Colonic mucosa (tissue), 4 donors: ENCODE measurements around the gene GALNT18. TPM values are rescaled to one million over a fixed set of nuclear protein-coding genes. Genes with fewer than 3 reads are reported as not detected.

Experiments
- DNase-seq: peaks from one replicate; pipeline ENCODE4 v3.0.0-alpha.2; 2020
- H3K27ac ChIP-seq: fragments of 200-600 bp; one replicate; pipeline ENCODE4 v1.8.0; 2021
- H3K27me3 ChIP-seq: fragments of 200-600 bp; one replicate; pipeline ENCODE4 v1.8.0; 2021
- H3K36me3 ChIP-seq: fragments of 200-600 bp; one replicate; pipeline ENCODE4 v1.8.0; 2021
- H3K4me1 ChIP-seq: fragments of 200-600 bp; one replicate; pipeline ENCODE4 v1.8.0; 2021; ENCODE audit warnings: mild to moderate bottlenecking
- H3K4me3 ChIP-seq: fragments of 200-600 bp; one replicate; pipeline ENCODE4 v1.8.0; 2021
- H3K9ac ChIP-seq, 2 donors: one replicate each; pipeline ENCODE4 v1.7.0; 2013; ENCODE audit warnings: control low read depth in 2 of 2, low read depth in 2 of 2, low read length in 2 of 2
- H3K9me3 ChIP-seq: fragments of 200-600 bp; one replicate; pipeline ENCODE4 v1.8.0; 2021
- CTCF ChIP-seq: fragments of 200-600 bp; IDR thresholded peaks from one replicate; pipeline ENCODE4 v1.8.0; 2022; ENCODE audit warnings: antibody characterized with exemption, mild to moderate bottlenecking
- intact Hi-C: fragments of 100-400 bp; cut with DNase I; formaldehyde crosslinking; loops from one replicate; pipeline ENCODE4 v1.14.1; 2022
- total RNA-seq, 2 donors: library from RNA; stranded (reverse); fragmentation: NEBNext Ultra II Directional in 1 of 2; extraction: Animal tissue kit (Norgen Biotek cat#: 25700) in 1 of 2; gene quantifications; one replicate each; pipeline ENCODE4 v1.2.1, GENCODE V29; 2021
- donor health status: healthy.
- donor health status: DM: no; HTN: no; CAD: no.
- donor health status: DM: no; HTN: no; CAD: no.

GALNT18 gene
- total RNA-seq, 2 donors from 2014 or later: 3.6 to 8.3 TPM

GRCh38 chr11:11400121-11400520 lies 221.7 kb downstream of the GALNT18 start:
- Histone ChIP-seq H3K27me3 (no peaks in the 10 kb centered on the region), H3K9ac (no peak overlapping the region), H3K4me1 (no peaks in the 10 kb centered on the region), H3K4me3 (no peak overlapping the region), H3K36me3 (no peaks in the 10 kb centered on the region), H3K9me3 (no peaks in the 10 kb centered on the region), H3K27ac (no peak overlapping the region)
- intact Hi-C loops: loop anchor here (10.0 kb wide), 1 partner anchor 385 kb away; no protein-coding TSS in a partner anchor
- DNase-seq: no peak
- no peak for TF ChIP-seq CTCF

GRCh38 chr11:11397781-11398180 lies 224.0 kb downstream of the GALNT18 start:
- no peak for TF ChIP-seq CTCF
- H3K27ac ChIP-seq: no peak overlapping the region
- no peak overlapping the region for H3K9ac ChIP-seq
- no peak for DNase-seq
- no peaks in the 10 kb centered on the region for H3K36me3 ChIP-seq
- intact Hi-C loops: no loop called here
- no peak overlapping the region for H3K4me3 ChIP-seq
- no peaks in the 10 kb centered on the region for H3K9me3 ChIP-seq
- H3K27me3 ChIP-seq: no peaks in the 10 kb centered on the region
- no peaks in the 10 kb centered on the region for H3K4me1 ChIP-seq

GRCh38 chr11:11397036-11397415 lies 224.8 kb downstream of the GALNT18 start:
- intact Hi-C loops: no loop called here
- no peak for DNase-seq
- no peak overlapping the region for H3K4me3 ChIP-seq
- H3K27me3 ChIP-seq: no peaks in the 10 kb centered on the region
- no peak overlapping the region for H3K27ac ChIP-seq
- H3K4me1 ChIP-seq: no peaks in the 10 kb centered on the region
- no peak overlapping the region for H3K9ac ChIP-seq
- no peak for TF ChIP-seq CTCF
- no peaks in the 10 kb centered on the region for H3K9me3 ChIP-seq
- no peaks in the 10 kb centered on the region for H3K36me3 ChIP-seq

- no peak for TF ChIP-seq CTCF
Observed at GRCh38 chr11:11396301-11397035, 225.3 kb downstream of the GALNT18 start.

GRCh38 chr11:11395126-11395525 lies 226.7 kb downstream of the GALNT18 start:
- no peaks in the 10 kb centered on the region for H3K4me1 ChIP-seq
- H3K27ac ChIP-seq: no peak overlapping the region
- no peak for TF ChIP-seq CTCF
- H3K27me3 ChIP-seq: no peaks in the 10 kb centered on the region
- H3K9ac ChIP-seq: no peak overlapping the region
- no peaks in the 10 kb centered on the region for H3K9me3 ChIP-seq
- H3K36me3 ChIP-seq: no peaks in the 10 kb centered on the region
- intact Hi-C loops: no loop called here
- no peak for DNase-seq
- no peak overlapping the region for H3K4me3 ChIP-seq

More at GRCh38 chr11:11396301-11397035, 225.3 kb downstream of the GALNT18 start:
- H3K9me3 ChIP-seq: no peaks in the 10 kb centered on the region
- intact Hi-C loops: no loop called here
- H3K36me3 ChIP-seq: no peaks in the 10 kb centered on the region
- no peak overlapping the region for H3K9ac ChIP-seq
- H3K27me3 ChIP-seq: no peaks in the 10 kb centered on the region
- no peak overlapping the region for H3K4me3 ChIP-seq
- H3K4me1 ChIP-seq: no peaks in the 10 kb centered on the region
- no peak for DNase-seq
- no peak overlapping the region for H3K27ac ChIP-seq
